Keratinocyte (primary cell): ENCODE measurements around the gene PRKAA2. TPM values are rescaled to one million over a fixed set of nuclear protein-coding genes. Genes with fewer than 3 reads are reported as not detected.

Experiments used
- DNase-seq: peaks from one replicate; pipeline ENCODE4 v3.0.0-alpha.2; 2011; ENCODE audit warnings: low read depth, missing footprints, low spot score
- FAIRE-seq: peaks from 2 replicates; lab custom pipeline; 2011; peaks lifted over from hg19 to GRCh38; lab: Jason Lieb, UNC
- H2AFZ ChIP-seq: 2 replicates; pipeline ENCODE4 v1.6.0; 2012; ENCODE audit warnings: low read length, control low read depth, inconsistent platforms; ENCODE audit not compliant: control insufficient read depth
- H3K27ac ChIP-seq: 2 replicates; pipeline ENCODE4 v1.5.1; 2011; ENCODE audit warnings: low read length; ENCODE audit not compliant: control insufficient read depth, insufficient read depth
- H3K27me3 ChIP-seq: 3 replicates; pipeline ENCODE4 v1.6.0; 2011; ENCODE audit warnings: low read length; ENCODE audit not compliant: control insufficient read depth, insufficient read depth; ENCODE audit errors: extremely low read depth
- H3K36me3 ChIP-seq, 2 experiments: 2 replicates in 1 of 2; 3 replicates in 1 of 2; pipeline ENCODE4 v1.5.1; 2011; ENCODE audit warnings: low read length in 2 of 2, mild to moderate bottlenecking in 1 of 2; ENCODE audit not compliant: control insufficient read depth in 2 of 2, insufficient read depth in 2 of 2; ENCODE audit errors: extremely low read depth in 1 of 2
- H3K4me1 ChIP-seq: 3 replicates; pipeline ENCODE4 v1.5.1; 2011; ENCODE audit warnings: low read length; ENCODE audit not compliant: control insufficient read depth, insufficient read depth; ENCODE audit errors: extremely low read depth
- H3K4me2 ChIP-seq: 3 replicates; pipeline ENCODE4 v1.6.0; 2011; ENCODE audit warnings: low read depth, low read length; ENCODE audit not compliant: control insufficient read depth, insufficient read depth; ENCODE audit errors: extremely low read depth
- H3K4me3 ChIP-seq, 3 experiments: fragments of 200-600 bp in 1 of 3; sonication (generic) in 1 of 3; 2 replicates in 2 of 3; 3 replicates in 1 of 3; pipeline ENCODE4 v1.5.1; 2011 to 2016; ENCODE audit warnings: low read length in 3 of 3, mild to moderate bottlenecking in 3 of 3, control low read depth in 2 of 3, inconsistent platforms in 1 of 3, low read depth in 1 of 3, mixed read lengths in 1 of 3, mixed run types in 1 of 3, moderate library complexity in 1 of 3; ENCODE audit not compliant: control insufficient read depth in 2 of 3, insufficient read depth in 2 of 3; ENCODE audit errors: extremely low read depth in 1 of 3
- H3K79me2 ChIP-seq: 2 replicates; pipeline ENCODE4 v1.6.0; 2012; ENCODE audit warnings: low read length; ENCODE audit not compliant: control insufficient read depth, insufficient read depth
- H3K9ac ChIP-seq: 3 replicates; pipeline ENCODE4 v1.6.0; 2011; ENCODE audit warnings: low read length; ENCODE audit not compliant: control insufficient read depth, insufficient read depth; ENCODE audit errors: extremely low read depth
- H3K9me1 ChIP-seq: 3 replicates; pipeline ENCODE4 v1.6.0; 2011; ENCODE audit warnings: low read length; ENCODE audit not compliant: control insufficient read depth, insufficient read depth; ENCODE audit errors: extremely low read depth
- H3K9me3 ChIP-seq: 2 replicates; pipeline ENCODE4 v1.5.1; 2012; ENCODE audit warnings: low read depth, low read length; ENCODE audit not compliant: control insufficient read depth
- H4K20me1 ChIP-seq: 3 replicates; pipeline ENCODE4 v1.6.0; 2011; ENCODE audit warnings: low read length; ENCODE audit not compliant: control insufficient read depth, insufficient read depth; ENCODE audit errors: extremely low read depth
- EZH2 ChIP-seq: IDR thresholded peaks from one replicate; pipeline ENCODE4 v1.6.1; 2012; ENCODE audit warnings: inconsistent platforms, mild to moderate bottlenecking, low read length, moderate library complexity
- dilution Hi-C: fragments of 300-500 bp; cut with MboI; formaldehyde crosslinking; loops from one replicate; pipeline ENCODE4 v1.7.0; 2020; ENCODE audit warnings: low sequenced_read_pairs; ENCODE audit not compliant: extremely low pct_ligation_motif_present
- polyA plus RNA-seq, 5 experiments: library from polyadenylated mRNA; depleted of rRNA in 3 of 5; stranded (reverse) in 3 of 5; stranded (forward) in 1 of 5; unstranded in 1 of 5; fragments of >200 nt; gene quantifications; 1 replicate in 1 of 5; 2 replicates in 3 of 5; 3 replicates in 1 of 5; pipeline versions ENCODE4 v1.2.1 to v1.2.3, GENCODE V29; 2011 to 2012; ENCODE audit warnings: missing spikeins in 2 of 5, low read depth in 1 of 5, low replicate concordance in 1 of 5
- TF ChIP-seq, protein P1 (sequence below), 3 experiments: IDR thresholded peaks in 1 of 3; conservative IDR thresholded peaks in 1 of 3; optimal IDR thresholded peaks in 1 of 3; 2 replicates in 2 of 3; 3 replicates in 1 of 3; pipeline versions ENCODE3 to v1.5.1; 2011; ENCODE audit warnings: low read length in 3 of 3, mild to moderate bottlenecking in 3 of 3, moderate library complexity in 2 of 3, control low read depth in 1 of 3, inconsistent platforms in 1 of 3; ENCODE audit not compliant: insufficient read depth in 2 of 3; ENCODE audit errors: extremely low read depth in 1 of 3

Gene PRKAA2
- polyA plus RNA-seq, 1 donor (not counting 4 experiments of a cell fraction or from before 2014, with no cell fraction given), result 0.21 TPM

DNA sequence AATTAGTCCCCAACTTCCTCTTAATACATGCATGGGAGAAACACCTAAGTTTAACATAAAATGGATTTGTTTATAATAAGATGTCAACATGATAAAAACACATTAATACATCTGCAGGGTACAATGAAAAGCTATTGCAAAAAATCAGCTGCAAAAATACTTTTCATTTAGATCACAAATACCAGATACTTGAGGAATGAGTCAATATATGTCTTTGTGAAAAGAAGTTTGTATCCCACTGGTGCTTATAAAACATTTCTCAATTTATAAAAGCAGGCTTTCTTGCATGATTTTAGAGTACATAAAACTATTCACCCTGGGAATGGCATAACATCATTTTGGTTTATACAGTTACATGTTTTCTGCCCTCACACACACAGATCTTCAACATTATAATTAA, 18.6 kb upstream of the PRKAA2 start:
- no peak overlapping the region for H2AFZ ChIP-seq
- DNase-seq, result no peak
- H3K9me1 ChIP-seq, result no peaks in the 10 kb centered on the region
- no peak for FAIRE-seq
- no peaks in the 10 kb centered on the region for H3K4me1 ChIP-seq
- no peak overlapping the region for H3K4me3 ChIP-seq
- no peaks in the 10 kb centered on the region for H4K20me1 ChIP-seq
- H3K79me2 ChIP-seq, result no peaks in the 10 kb centered on the region
- no peak overlapping the region for H3K27ac ChIP-seq
- no peaks in the 10 kb centered on the region for H3K27me3 ChIP-seq
- no peak overlapping the region for H3K4me2 ChIP-seq
- no peaks in the 10 kb centered on the region for H3K9me3 ChIP-seq
- TF ChIP-seq, protein P1, sequence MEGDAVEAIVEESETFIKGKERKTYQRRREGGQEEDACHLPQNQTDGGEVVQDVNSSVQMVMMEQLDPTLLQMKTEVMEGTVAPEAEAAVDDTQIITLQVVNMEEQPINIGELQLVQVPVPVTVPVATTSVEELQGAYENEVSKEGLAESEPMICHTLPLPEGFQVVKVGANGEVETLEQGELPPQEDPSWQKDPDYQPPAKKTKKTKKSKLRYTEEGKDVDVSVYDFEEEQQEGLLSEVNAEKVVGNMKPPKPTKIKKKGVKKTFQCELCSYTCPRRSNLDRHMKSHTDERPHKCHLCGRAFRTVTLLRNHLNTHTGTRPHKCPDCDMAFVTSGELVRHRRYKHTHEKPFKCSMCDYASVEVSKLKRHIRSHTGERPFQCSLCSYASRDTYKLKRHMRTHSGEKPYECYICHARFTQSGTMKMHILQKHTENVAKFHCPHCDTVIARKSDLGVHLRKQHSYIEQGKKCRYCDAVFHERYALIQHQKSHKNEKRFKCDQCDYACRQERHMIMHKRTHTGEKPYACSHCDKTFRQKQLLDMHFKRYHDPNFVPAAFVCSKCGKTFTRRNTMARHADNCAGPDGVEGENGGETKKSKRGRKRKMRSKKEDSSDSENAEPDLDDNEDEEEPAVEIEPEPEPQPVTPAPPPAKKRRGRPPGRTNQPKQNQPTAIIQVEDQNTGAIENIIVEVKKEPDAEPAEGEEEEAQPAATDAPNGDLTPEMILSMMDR (optimal IDR thresholded peaks at IDR 0.05 in 1 of 3, IDR thresholded peaks at IDR 0.05 in 1 of 3, conservative IDR thresholded peaks at IDR 0.05 in 1 of 3; ENCODE audit: extremely low read depth in 1 of 3, insufficient read depth in 2 of 3, low read length in 3 of 3), result no peak
- no peak for TF ChIP-seq EZH2
- H3K9ac ChIP-seq, result no peak overlapping the region
- dilution Hi-C loops, result no loop called here
- no peaks in the 10 kb centered on the region for H3K36me3 ChIP-seq

DNA sequence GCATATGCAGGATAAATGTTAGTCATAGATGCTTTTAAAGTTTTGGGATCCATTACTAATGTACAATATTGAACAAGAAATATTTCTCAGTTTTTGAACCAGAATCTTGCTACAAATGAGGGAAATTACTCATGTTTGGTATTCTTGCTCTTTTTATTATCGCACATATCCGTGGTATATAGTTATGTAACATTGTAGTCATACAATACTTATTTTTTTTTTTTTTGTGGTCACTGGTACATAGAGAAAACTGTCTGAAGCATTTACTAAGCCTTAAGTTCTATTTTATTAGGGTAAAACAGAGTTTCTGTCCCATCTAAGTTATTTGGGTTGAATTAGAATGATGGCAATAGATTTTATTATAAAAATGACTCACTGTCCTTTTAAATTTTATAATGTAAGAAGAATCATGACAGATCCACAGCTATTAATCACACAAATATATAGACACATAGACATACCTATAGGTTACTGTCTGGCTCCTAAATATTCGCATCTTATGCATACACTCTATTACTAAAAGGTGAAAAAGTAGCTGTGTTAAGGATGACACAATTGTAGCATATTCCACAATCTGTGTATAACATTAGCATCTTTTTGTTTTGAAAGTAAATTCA, 18.0 kb upstream of the PRKAA2 start:
- TF ChIP-seq, protein P1 (optimal IDR thresholded peaks at IDR 0.05 in 1 of 3, IDR thresholded peaks at IDR 0.05 in 1 of 3, conservative IDR thresholded peaks at IDR 0.05 in 1 of 3; ENCODE audit: extremely low read depth in 1 of 3, insufficient read depth in 2 of 3, low read length in 3 of 3), result no peak
- no peak for TF ChIP-seq EZH2
- FAIRE-seq, result no peak
- Histone ChIP-seq H3K27ac (no peak overlapping the region), H3K4me2 (no peak overlapping the region), H3K9me1 (no peaks in the 10 kb centered on the region), H3K27me3 (no peaks in the 10 kb centered on the region), H3K9me3 (no peaks in the 10 kb centered on the region), H3K36me3 (no peaks in the 10 kb centered on the region), H3K4me1 (no peaks in the 10 kb centered on the region), H2AFZ (no peak overlapping the region), H3K4me3 (no peak overlapping the region), H3K9ac (no peak overlapping the region), H4K20me1 (no peaks in the 10 kb centered on the region), H3K79me2 (no peaks in the 10 kb centered on the region)
- no peak for DNase-seq
- dilution Hi-C loops, result no loop called here
